Testis (tissue), 3 donors: ENCODE measurements around the gene HSD11B1L. TPM values are rescaled to one million over a fixed set of nuclear protein-coding genes. Genes with fewer than 3 reads are reported as not detected.

Experiments used
- DNase-seq: peaks from one replicate; pipeline ENCODE4 v3.0.0-alpha.2; 2019
- H3K27ac ChIP-seq, 2 donors: fragments of 200-600 bp; sonication (generic); one replicate each; pipeline ENCODE4 v1.5.1; 2019
- H3K27me3 ChIP-seq: fragments of 200-600 bp; sonication (generic); one replicate; pipeline ENCODE4 v1.5.1; 2019
- H3K36me3 ChIP-seq: fragments of 200-600 bp; sonication (generic); one replicate; pipeline ENCODE4 v1.5.1; 2017; ENCODE audit warnings: low read depth; ENCODE audit errors: missing control alignments
- H3K4me1 ChIP-seq: fragments of 200-600 bp; sonication (generic); one replicate; pipeline ENCODE4 v1.5.1; 2019
- H3K4me3 ChIP-seq, 2 donors: fragments of 200-600 bp; sonication (generic); one replicate each; pipeline ENCODE4 v1.5.1; 2017 to 2019
- H3K9me3 ChIP-seq: fragments of 200-600 bp; sonication (generic); one replicate; pipeline ENCODE4 v1.5.1; 2017
- CTCF ChIP-seq, 3 experiments: fragments of 450-650 bp in 2 of 3; fragments of 200-600 bp in 1 of 3; sonication (generic) in 1 of 3; IDR thresholded peaks; one replicate each; pipeline ENCODE4 v1.5.1; 2016 to 2019; ENCODE audit warnings: antibody characterized with exemption in 3 of 3, mild to moderate bottlenecking in 2 of 3, moderate library complexity in 1 of 3
- POLR2A ChIP-seq: fragments of 450-650 bp; IDR thresholded peaks from one replicate; pipeline ENCODE4 v1.6.1; 2017; ENCODE audit warnings: antibody characterized with exemption, mild to moderate bottlenecking, moderate library complexity
- WGBS, 2 donors: methylation state at CpG; one replicate each; pipeline ENCODE4 v1.1.5; 2018; 5-methylcytosine and 5-hydroxymethylcytosine counted together
- intact Hi-C: fragments of 100-400 bp; cut with DNase I; formaldehyde crosslinking; loops from one replicate; pipeline ENCODE4 v1.15.1; 2023; ENCODE audit warnings: low total_unique reads
- polyA plus RNA-seq: library from polyadenylated mRNA; stranded (reverse); fragments of 350-450 nt; fragmentation: Illumina TruSeq; extraction: RNeasy Lipid Tissue Mini Kit (QIAGEN cat#74804); gene quantifications from one replicate; pipeline ENCODE4 v1.2.3, GENCODE V29; 2014; ENCODE audit warnings: low read depth, low replicate concordance; ENCODE audit not compliant: insufficient read depth
- total RNA-seq, 2 donors: library from RNA; depleted of rRNA; stranded (reverse); fragments of >200 nt; gene quantifications; one replicate each; pipeline ENCODE4 v1.2.3, GENCODE V29; 2016

HSD11B1L gene
- total and polyA plus RNA-seq, 3 donors from 2014 or later = 8.1 to 21.0 (median 18.8) TPM

- Histone ChIP-seq H3K27ac (no peak overlapping the region), H3K4me1 (no peaks in the 10 kb centered on the region), H3K4me3 (no peak overlapping the region), H3K36me3 (no peaks in the 10 kb centered on the region), H3K9me3 (no peaks in the 10 kb centered on the region), H3K27me3 (no peaks in the 10 kb centered on the region)
- intact Hi-C loops = no loop called here
- WGBS, 2 donors = 97 to 99% methylated on average over 20 to 37 of the region's 40 CpGs
- TF ChIP-seq CTCF (IDR thresholded peaks at IDR 0.05) = no peak
- no peak for TF ChIP-seq POLR2A
- DNase-seq = no peak
Measured at GRCh38 chr19:5703819-5704818, 23.3 kb downstream of the HSD11B1L start.

GRCh38 chr19:5705552-5705951 lies 24.7 kb downstream of the HSD11B1L start:
- no peak for DNase-seq
- H3K4me3 ChIP-seq = no peak overlapping the region
- intact Hi-C loops = no loop called here
- no peaks in the 10 kb centered on the region for H3K9me3 ChIP-seq
- H3K36me3 ChIP-seq = no peaks in the 10 kb centered on the region
- no peak overlapping the region for H3K27ac ChIP-seq
- no peak for TF ChIP-seq POLR2A
- TF ChIP-seq CTCF (IDR thresholded peaks at IDR 0.05) = no peak
- H3K27me3 ChIP-seq = no peaks in the 10 kb centered on the region
- H3K4me1 ChIP-seq = no peaks in the 10 kb centered on the region
- WGBS, 2 donors = 72 to 85% methylated on average over 4 to 16 of the region's 16 CpGs

- Histone ChIP-seq H3K9me3 (no peaks in the 10 kb centered on the region), H3K4me1 (no peaks in the 10 kb centered on the region), H3K27ac (no peak overlapping the region), H3K4me3 (no peak overlapping the region), H3K27me3 (no peaks in the 10 kb centered on the region), H3K36me3 (no peaks in the 10 kb centered on the region)
- intact Hi-C loops = no loop called here
- 91 to 94% methylated on average over 13 to 35 of the region's 35 CpGs for WGBS, 2 donors
- TF ChIP-seq CTCF (IDR thresholded peaks at IDR 0.05) = no peak
- TF ChIP-seq POLR2A = no peak
- no peak for DNase-seq
Measured at GRCh38 chr19:5706876-5707573, 26.2 kb downstream of the HSD11B1L start.

GRCh38 chr19:5707576-5708575 lies 27.0 kb downstream of the HSD11B1L start:
- no peaks in the 10 kb centered on the region for H3K36me3 ChIP-seq
- H3K27ac ChIP-seq = no peak overlapping the region
- intact Hi-C loops = no loop called here
- DNase-seq = no peak
- no peaks in the 10 kb centered on the region for H3K4me1 ChIP-seq
- 90 to 94% methylated on average over 12 to 35 of the region's 37 CpGs for WGBS, 2 donors
- no peaks in the 10 kb centered on the region for H3K9me3 ChIP-seq
- no peaks in the 10 kb centered on the region for H3K27me3 ChIP-seq
- TF ChIP-seq POLR2A (no peak), CTCF (IDR thresholded peaks at IDR 0.05) (no peak)
- no peak overlapping the region for H3K4me3 ChIP-seq
